ENCODE results near the gene ADCY6.

ADCY6 gene

DNA sequence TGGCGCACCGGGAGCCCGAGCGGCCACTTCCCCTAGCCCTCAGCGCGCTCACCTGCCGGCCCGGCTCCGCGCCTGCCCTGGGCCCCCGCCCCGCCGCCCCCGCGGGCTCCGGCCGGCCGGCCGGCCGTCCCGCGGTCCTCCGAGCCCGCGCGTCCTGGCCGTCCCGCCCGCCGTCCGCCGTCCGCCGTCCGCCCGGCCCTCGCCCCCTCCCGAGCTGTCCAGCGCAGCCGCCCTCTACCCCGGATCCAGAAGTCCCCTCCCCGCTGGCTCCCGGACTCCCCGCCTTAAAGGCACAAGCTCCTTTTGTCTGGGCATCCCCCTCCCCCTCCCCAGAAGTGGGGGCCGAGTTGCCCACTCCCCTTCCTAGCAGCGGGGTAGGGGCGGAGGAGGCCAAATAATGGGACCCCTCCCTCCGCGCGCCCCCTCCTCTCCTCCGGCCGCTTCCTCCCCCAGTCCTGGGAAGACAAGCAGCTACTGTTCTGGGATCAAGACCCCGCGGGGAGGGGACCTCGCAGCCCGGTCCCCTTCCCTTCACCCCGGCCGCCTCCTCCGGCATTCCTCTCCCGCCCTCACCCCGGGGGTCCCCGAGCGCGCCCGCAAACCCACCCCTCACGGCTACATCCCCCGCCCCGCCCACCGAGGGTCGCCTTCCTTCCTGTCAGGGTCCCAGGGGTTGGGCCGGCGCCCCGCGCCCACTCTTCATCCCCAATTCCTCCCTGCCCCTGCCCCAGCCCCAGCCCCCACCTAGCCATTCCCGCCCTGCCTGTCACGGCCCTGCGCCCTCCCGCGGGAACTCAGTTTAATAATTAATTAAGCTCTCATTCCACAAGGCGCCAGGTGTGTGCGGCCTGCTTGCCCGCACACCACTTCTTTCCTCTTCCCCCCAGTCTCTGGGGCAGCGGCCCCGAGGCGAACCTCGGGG, at the start of gene ADCY6:
Gene ADCY6, minus strand, starts transcription at position 236 of the 922 bp plus-strand sequence. CDS start 5,655 bp downstream, outside the sequence.
- no peak for DNase-seq (ENCODE audit: low spot score)

- no peak for DNase-seq (ENCODE audit: low spot score)
Measured at GRCh38 chr12:48838048-48838447, 49.2 kb upstream of the ADCY6 start.

- DNase-seq (ENCODE audit: low spot score) = no peak
Measured at GRCh38 chr12:48832321-48833060, 43.6 kb upstream of the ADCY6 start.

DNA sequence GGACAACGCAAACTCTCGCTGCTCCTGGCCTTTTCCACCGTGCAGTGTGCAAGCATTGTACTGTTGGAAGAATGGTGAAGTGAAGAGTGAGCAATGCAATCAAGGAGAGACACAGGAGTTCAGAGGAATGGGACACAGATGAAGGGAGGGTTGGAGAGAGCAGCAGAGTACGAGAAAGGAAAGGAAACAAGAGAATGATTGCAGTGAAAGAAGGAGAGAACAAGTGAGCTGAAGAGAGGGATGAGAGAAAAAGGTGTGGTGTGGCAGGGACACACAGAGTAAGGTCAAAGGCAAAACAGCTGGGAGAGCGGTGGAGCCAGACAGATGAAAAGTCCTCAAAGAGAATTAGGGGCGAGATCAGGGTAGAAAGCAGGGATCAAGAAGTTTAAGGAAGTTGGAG, 42.4 kb upstream of the ADCY6 start:
- no peak for DNase-seq (ENCODE audit: low spot score)

DNA sequence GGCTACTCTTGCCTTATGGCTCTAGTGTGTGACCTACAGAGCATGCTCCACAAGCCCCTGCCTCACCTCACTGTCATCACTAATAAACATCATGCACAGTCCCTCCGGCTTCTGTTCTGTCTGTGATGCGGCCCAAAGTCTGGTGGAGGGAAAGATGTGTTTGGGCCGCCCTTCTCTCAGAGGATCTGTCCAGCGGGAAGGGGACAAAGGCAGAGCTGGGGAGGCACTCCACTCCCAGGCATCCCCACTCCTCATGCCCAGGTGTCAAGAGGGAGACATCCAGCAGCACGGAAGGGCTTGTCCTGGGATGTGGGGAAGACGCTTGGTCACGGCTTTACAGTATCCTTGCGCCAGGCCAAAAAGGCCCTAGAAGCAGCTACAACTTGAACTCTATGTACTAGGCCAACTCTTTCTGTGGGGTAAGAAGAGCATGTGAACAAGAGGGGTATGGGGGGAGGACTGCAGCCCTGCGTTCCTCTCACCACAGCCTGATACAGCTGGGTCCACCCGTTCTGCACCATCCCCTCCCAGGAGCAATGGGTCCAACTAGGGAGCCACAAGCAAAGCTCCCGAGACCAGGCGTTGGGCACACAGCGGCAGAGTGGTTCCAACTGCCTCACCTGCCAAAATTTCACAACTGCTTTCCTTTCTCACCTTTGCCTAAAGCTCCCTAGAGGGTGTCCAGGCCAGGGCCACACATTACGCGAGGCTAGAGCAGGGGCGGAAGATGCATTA, 40.1 kb upstream of the ADCY6 start:
- DNase-seq (ENCODE audit: low spot score) = no peak

- no peak for DNase-seq (ENCODE audit: low spot score)
Measured at GRCh38 chr12:48828293-48828692, 39.4 kb upstream of the ADCY6 start.

DNA sequence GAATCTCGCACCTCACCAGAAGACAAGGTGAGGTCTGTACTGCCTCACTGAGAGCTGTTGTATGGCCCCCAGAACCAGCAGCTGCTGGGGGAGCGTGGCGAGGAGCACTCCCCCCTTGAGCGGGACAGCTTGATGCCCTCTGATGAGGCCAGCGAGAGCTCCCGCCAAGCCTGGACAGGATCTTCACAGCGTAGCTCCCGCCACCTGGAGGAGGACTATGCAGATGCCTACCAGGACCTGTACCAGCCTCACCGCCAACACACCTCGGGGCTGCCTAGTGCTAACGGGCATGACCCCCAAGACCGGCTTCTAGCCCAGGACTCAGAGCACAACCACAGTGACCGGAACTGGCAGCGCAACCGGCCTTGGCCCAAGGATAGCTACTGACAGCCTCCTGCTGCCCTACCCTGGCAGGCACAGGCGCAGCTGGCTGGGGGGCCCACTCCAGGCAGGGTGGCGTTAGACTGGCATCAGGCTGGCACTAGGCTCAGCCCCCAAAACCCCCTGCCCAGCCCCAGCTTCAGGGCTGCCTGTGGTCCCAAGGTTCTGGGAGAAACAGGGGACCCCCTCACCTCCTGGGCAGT, 38.7 kb upstream of the ADCY6 start:
- no peak for DNase-seq (ENCODE audit: low spot score)

- DNase-seq (ENCODE audit: low spot score) = no peak
Measured at GRCh38 chr12:48827026-48827425, 38.1 kb upstream of the ADCY6 start.

- DNase-seq (ENCODE audit: low spot score) = no peak
Measured at GRCh38 chr12:48826209-48826855, 37.4 kb upstream of the ADCY6 start.

GRCh38 chr12:48824905-48825304, 36.0 kb upstream of the ADCY6 start:
- DNase-seq (ENCODE audit: low spot score) = no peak

DNA sequence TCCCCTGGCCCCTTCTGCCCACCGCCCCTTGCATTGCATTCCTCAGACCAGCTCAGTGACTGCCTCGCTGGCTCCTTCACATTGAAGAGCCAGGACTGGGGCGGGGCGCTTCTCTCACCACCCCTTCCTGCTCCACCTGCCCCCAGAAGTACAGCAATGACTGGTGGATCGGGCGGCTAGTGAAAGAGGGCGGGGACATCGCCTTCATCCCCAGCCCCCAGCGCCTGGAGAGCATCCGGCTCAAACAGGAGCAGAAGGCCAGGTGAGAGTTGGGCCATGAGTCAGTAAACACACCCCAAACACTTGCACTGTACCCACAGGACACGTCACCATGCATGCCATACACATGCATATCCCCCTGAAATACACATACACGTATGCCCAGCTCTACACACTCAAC, 35.2 kb upstream of the ADCY6 start:
- no peak for DNase-seq (ENCODE audit: low spot score)

- DNase-seq (ENCODE audit: low spot score) = no peak
Measured at GRCh38 chr12:48823281-48823680, 34.4 kb upstream of the ADCY6 start.

- no peak for DNase-seq (ENCODE audit: low spot score)
Measured at GRCh38 chr12:48822711-48823110, 33.8 kb upstream of the ADCY6 start.

DNA sequence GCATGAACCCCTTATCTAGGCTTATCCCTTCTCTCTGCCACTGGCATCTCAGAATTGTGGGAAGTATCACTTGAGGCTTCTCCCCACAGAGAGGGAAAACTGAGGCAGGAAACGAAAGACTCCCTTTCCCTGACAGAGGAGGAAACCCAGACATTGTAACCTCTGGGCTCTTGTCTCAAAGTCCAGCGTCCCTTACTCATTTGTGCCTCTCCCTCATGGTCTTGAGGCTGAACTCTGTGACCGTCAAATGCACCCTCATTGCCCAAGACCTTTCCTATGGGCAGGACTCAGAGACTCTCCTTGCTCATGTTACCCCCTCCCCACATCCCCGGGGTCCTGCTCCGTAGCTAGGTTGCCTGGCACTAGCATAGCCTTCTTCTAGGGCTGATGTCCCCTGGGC, 33.2 kb upstream of the ADCY6 start:
- DNase-seq (ENCODE audit: low spot score) = no peak

GRCh38 chr12:48819986-48820725, 31.3 kb upstream of the ADCY6 start:
- DNase-seq (ENCODE audit: low spot score) = no peak

GRCh38 chr12:48818831-48819590, 30.1 kb upstream of the ADCY6 start:
- DNase-seq (ENCODE audit: low spot score) = no peak

- DNase-seq (ENCODE audit: low spot score) = no peak
Measured at GRCh38 chr12:48817873-48818830, 29.3 kb upstream of the ADCY6 start, which contains the start of gene CACNB3. CACNB3 (plus strand) TSS chr12:48818496; CDS start chr12:48818930, 434 bp downstream.

DNA sequence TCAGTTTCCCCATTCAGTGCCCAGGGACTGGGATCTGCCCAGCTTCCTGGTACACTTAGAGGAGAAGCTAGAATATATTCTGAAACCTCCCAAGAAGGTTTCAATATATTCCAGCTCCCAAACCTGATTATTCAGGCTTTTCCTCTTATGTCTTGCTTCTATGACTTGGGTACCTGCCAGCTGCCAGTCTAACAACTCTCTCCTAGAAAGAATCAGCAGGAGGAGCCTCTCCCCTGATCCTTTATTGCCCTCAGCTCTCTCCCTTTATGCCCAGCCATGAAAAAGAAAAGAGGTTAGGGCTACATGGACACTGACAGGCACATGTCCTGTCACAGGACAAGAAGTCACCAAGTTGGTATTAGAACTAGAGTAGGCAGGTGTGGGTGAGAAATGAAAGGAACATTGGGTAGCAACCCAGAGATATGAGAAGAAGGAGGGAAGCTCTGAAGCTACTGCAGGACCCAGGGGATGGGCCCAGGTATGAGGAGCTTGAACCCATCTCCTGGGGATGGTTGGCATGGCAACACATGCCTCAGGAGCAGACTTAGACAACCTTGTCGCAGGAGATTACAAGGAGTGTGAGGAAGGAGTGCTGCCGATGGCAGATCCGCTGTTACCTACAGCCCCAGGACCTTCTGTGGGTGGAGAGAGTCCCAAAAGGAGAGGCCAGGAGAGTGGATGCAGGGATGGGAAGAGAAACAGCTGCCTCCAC, 27.4 kb upstream of the ADCY6 start:
- no peak for DNase-seq (ENCODE audit: low spot score)

Measured in hematopoietic multipotent progenitor cell treated with erythropoietin and hydrocortisone succinate and interleukin-3 and kit ligand, for 17 days (in vitro differentiated cells).